GM12878 (cell line): ENCODE results near the gene CBFB. TPM values are rescaled to one million over a fixed set of nuclear protein-coding genes. Genes with fewer than 3 reads are reported as not detected.
A peak's percentile ranks its signal among the peaks of the same experiment; 100 is the strongest.

Experiments used
- ATAC-seq: fragments of 200-7000 bp; cut with Tn5 transposase; 3 replicates; pipeline ENCODE4 v1.9.1; 2020; ENCODE audit warnings: mild to moderate bottlenecking, moderate library complexity
- BruUV-seq: library from RNA; stranded (reverse); fragments of 400-500 nt; replicated peaks from 2 replicates; lab custom pipeline; 2021; lab: Mats Ljungman, UMichigan
- CTCF ChIA-PET: fragments of 300-600 bp; sonication (Branson Sonifier 250); formaldehyde crosslinking; extraction: SDS; loops from one replicate; lab custom pipeline; 2021; ENCODE audit warnings: inconsistent platforms; lab: Yijun Ruan, JAX
- POLR2A ChIA-PET: fragments of 350-600 bp; formaldehyde crosslinking; extraction: SDS; loops from one replicate; lab custom pipeline; 2021; ENCODE audit warnings: inconsistent platforms; lab: Charles Lee
- RAD21 ChIA-PET: fragments of 300-600 bp; sonication (Branson Sonifier 250); formaldehyde crosslinking; loops from one replicate; lab custom pipeline; 2023; ENCODE audit warnings: antibody characterized with exemption; ENCODE audit not compliant: unreplicated experiment; lab: Charles Lee
- SMC1A ChIA-PET: fragments of 300-600 bp; sonication (Branson Sonifier 250); formaldehyde crosslinking; loops from one replicate; lab custom pipeline; 2023; ENCODE audit not compliant: unreplicated experiment, uncharacterized antibody; lab: Charles Lee
- DNase-seq: peaks from one replicate; pipeline ENCODE4 v3.0.0-alpha.2; 2011; ENCODE audit warnings: low read depth, low spot score
- FAIRE-seq: peaks from 3 replicates; lab custom pipeline; 2011; peaks lifted over from hg19 to GRCh38; lab: Jason Lieb, UNC
- H2AFZ ChIP-seq: 2 replicates; pipeline ENCODE4 v1.6.0; 2011; ENCODE audit warnings: low read depth, low read length, control low read depth; ENCODE audit not compliant: control insufficient read depth
- H3K27ac ChIP-seq: 2 replicates; pipeline ENCODE4 v1.5.1; 2011; ENCODE audit warnings: control low read depth; ENCODE audit not compliant: control insufficient read depth, insufficient read depth
- H3K27me3 ChIP-seq, 2 experiments: replicated peaks in 1 of 2; 2 replicates each; pipeline versions ENCODE4 v1.6.0 to v1.6.1; 2011; ENCODE audit warnings: low read length in 1 of 2; ENCODE audit not compliant: control insufficient read depth in 2 of 2, insufficient read depth in 2 of 2
- H3K36me3 ChIP-seq, 2 experiments: 2 replicates each; pipeline ENCODE4 v1.5.1; 2011; ENCODE audit warnings: low read length in 1 of 2; ENCODE audit not compliant: control insufficient read depth in 2 of 2, insufficient read depth in 2 of 2
- H3K4me1 ChIP-seq: 2 replicates; pipeline ENCODE4 v1.6.1; 2011; ENCODE audit warnings: mild to moderate bottlenecking, low read length, moderate library complexity, mixed read lengths; ENCODE audit not compliant: control insufficient read depth, insufficient read depth
- H3K4me2 ChIP-seq: 2 replicates; pipeline ENCODE4 v1.6.0; 2011; ENCODE audit warnings: control low read depth; ENCODE audit not compliant: control insufficient read depth, insufficient read depth
- H3K4me3 ChIP-seq: fragments of 200-600 bp; sonication (generic); 2 replicates; pipeline ENCODE4 v1.5.1; 2016
- H3K79me2 ChIP-seq: 2 replicates; pipeline ENCODE4 v1.6.0; 2011; ENCODE audit warnings: low read length; ENCODE audit not compliant: control insufficient read depth, insufficient read depth
- H3K9ac ChIP-seq: 2 replicates; pipeline ENCODE4 v1.8.0; 2011; ENCODE audit warnings: low read length, control low read depth, mixed read lengths; ENCODE audit not compliant: control insufficient read depth, insufficient read depth
- H3K9me3 ChIP-seq: replicated peaks from 3 replicates; pipeline ENCODE4 v1.5.1; 2011; ENCODE audit warnings: mild to moderate bottlenecking, low read length; ENCODE audit not compliant: control insufficient read depth, insufficient read depth
- H4K20me1 ChIP-seq: 2 replicates; pipeline ENCODE4 v1.6.0; 2011; ENCODE audit not compliant: control insufficient read depth, insufficient read depth
- ATF7 ChIP-seq: fragments of 450-650 bp; IDR thresholded peaks from 2 replicates; pipeline ENCODE4 v1.6.1; 2016; ENCODE audit warnings: low read depth, mild to moderate bottlenecking
- CBX3 ChIP-seq: fragments of 200-600 bp; sonication (generic); IDR thresholded peaks from 2 replicates; pipeline ENCODE4 v1.6.1; 2016; ENCODE audit warnings: low read depth, borderline replicate concordance
- EZH2 ChIP-seq: IDR thresholded peaks from 2 replicates; pipeline ENCODE4 v1.6.1; 2012; ENCODE audit warnings: low read depth, mild to moderate bottlenecking, control low read depth, inconsistent platforms, low read length, borderline replicate concordance; ENCODE audit not compliant: control insufficient read depth
- MTA3 ChIP-seq: IDR thresholded peaks from 2 replicates; pipeline ENCODE4 v1.6.1; 2012; ENCODE audit warnings: low read length, inconsistent platforms, borderline replicate concordance
- PML ChIP-seq: IDR thresholded peaks from 2 replicates; pipeline ENCODE4 v1.6.1; 2012; ENCODE audit warnings: low read length, inconsistent platforms
- RELA ChIP-seq: fragments of 450-650 bp; IDR thresholded peaks from 2 replicates; pipeline ENCODE4 v1.8.0; 2014; ENCODE audit warnings: borderline replicate concordance; ENCODE audit not compliant: partially characterized antibody
- WGBS: methylation state at CpG from one replicate; pipeline ENCODE4 v1.1.6; 2016; ENCODE audit warnings: low lambda C conversion rate; ENCODE audit not compliant: insufficient replicate concordance, insufficient coverage; ENCODE audit errors: missing lambda C conversion rate; 5-methylcytosine and 5-hydroxymethylcytosine counted together
- in situ Hi-C: fragments of 300-500 bp; cut with MboI; formaldehyde crosslinking; loops from 9 replicates; pipeline ENCODE4 v1.14.3; 2018; ENCODE audit warnings: mixed read lengths
- intact Hi-C: fragments of 100-400 bp; cut with micrococcal nuclease; formaldehyde crosslinking; loops from one replicate; pipeline ENCODE4 v1.14.2; 2022; ENCODE audit not compliant: unreplicated experiment
- polyA plus RNA-seq, 11 experiments: library from polyadenylated mRNA; depleted of rRNA in 4 of 11; unstranded in 6 of 11; stranded (reverse) in 5 of 11; fragments of >200 nt; fragmentation: Nextera tagmentation in 4 of 11; fragmentation: Illumina TruSeq in 1 of 11; extraction: Ambion mirVana in 4 of 11; extraction: Trizol in 1 of 11; gene quantifications; 1 replicate in 1 of 11; 2 replicates in 10 of 11; pipeline versions ENCODE4 v1.2.1 to v1.2.3, GENCODE V29; 2011 to 2016; ENCODE audit warnings: inconsistent platforms in 2 of 11, missing spikeins in 2 of 11, low read depth in 1 of 11
- total RNA-seq, 4 experiments: library from RNA; depleted of rRNA in 3 of 4; stranded (reverse); fragments of >200 nt in 3 of 4; fragmentation: Illumina TruSeq in 1 of 4; extraction: Trizol in 1 of 4; gene quantifications; 2 replicates each; pipeline versions ENCODE4 v1.2.1 to v1.2.3, GENCODE V29; 2013 to 2021
- TF ChIP-seq, protein P1 (sequence below): fragments of 450-650 bp; IDR thresholded peaks from 2 replicates; pipeline ENCODE4 v1.6.1; 2017; ENCODE audit warnings: antibody characterized with exemption, mild to moderate bottlenecking, moderate library complexity

Gene CBFB
- total and polyA plus RNA-seq, 10 of the 15 experiments (the other 5 are each of a cell fraction or from before 2014, with no cell fraction given), result 25.3 to 83.8 (median 65.7) TPM

DNA sequence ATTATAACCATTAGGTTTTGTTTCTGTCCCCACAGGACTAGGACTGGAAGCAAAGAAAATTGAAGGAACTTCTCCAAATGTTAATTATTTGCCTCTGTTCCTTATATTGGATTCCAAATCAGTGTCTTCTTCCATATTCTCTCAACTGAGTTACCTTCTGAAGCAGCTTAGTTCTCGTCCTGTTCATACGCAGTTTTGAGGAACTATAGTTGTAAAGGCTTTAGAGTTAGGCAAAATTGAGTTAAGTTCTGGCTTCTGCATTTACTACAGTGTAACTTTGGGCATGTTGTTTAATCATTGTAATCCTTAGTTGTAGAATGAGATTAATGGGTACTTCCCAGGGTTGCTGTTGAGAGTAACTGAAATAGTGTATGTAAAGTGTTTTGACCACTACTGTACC is 11.2 kb downstream of the CBFB start:
- no peaks in the 10 kb centered on the region for H4K20me1 ChIP-seq
- TF ChIP-seq ATF7 (no peak), MTA3 (no peak), EZH2 (no peak), PML (no peak), RELA (no peak), CBX3 (no peak)
- TF ChIP-seq, protein P1, sequence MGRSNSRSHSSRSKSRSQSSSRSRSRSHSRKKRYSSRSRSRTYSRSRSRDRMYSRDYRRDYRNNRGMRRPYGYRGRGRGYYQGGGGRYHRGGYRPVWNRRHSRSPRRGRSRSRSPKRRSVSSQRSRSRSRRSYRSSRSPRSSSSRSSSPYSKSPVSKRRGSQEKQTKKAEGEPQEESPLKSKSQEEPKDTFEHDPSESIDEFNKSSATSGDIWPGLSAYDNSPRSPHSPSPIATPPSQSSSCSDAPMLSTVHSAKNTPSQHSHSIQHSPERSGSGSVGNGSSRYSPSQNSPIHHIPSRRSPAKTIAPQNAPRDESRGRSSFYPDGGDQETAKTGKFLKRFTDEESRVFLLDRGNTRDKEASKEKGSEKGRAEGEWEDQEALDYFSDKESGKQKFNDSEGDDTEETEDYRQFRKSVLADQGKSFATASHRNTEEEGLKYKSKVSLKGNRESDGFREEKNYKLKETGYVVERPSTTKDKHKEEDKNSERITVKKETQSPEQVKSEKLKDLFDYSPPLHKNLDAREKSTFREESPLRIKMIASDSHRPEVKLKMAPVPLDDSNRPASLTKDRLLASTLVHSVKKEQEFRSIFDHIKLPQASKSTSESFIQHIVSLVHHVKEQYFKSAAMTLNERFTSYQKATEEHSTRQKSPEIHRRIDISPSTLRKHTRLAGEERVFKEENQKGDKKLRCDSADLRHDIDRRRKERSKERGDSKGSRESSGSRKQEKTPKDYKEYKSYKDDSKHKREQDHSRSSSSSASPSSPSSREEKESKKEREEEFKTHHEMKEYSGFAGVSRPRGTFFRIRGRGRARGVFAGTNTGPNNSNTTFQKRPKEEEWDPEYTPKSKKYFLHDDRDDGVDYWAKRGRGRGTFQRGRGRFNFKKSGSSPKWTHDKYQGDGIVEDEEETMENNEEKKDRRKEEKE, result no peak
- CTCF ChIA-PET, result interaction anchor here (1.0 kb wide), 1 partner anchor 9 kb away, joined by 4 read pairs; no protein-coding TSS in a partner anchor
- H3K79me2 ChIP-seq, result peaks cover 56% of the 10 kb centered on the region
- RAD21 ChIA-PET, result interaction anchor here (0.6 to 1.7 kb wide), 2 partner anchors 8 to 61 kb away, joined by 3 to 4 read pairs; no protein-coding TSS in a partner anchor
- FAIRE-seq, result no peak
- H3K4me2 ChIP-seq, result no peak overlapping the region
- peaks cover 24% of the 10 kb centered on the region for H3K4me1 ChIP-seq
- peak; percentile 22; the same call in 2 of the 3 replicates for ATAC-seq
- peaks cover 3 to 13% of the 10 kb centered on the region in 2 experiments for H3K36me3 ChIP-seq
- H3K9ac ChIP-seq, result no peak overlapping the region
- in situ Hi-C loops, result loop anchor here (25.0 kb wide), 1 partner anchor 503 kb away; no protein-coding TSS in a partner anchor
- no peak overlapping the region for H2AFZ ChIP-seq
- POLR2A ChIA-PET, result no interaction called here
- SMC1A ChIA-PET, result interaction anchor here (0.7 to 1.3 kb wide), 2 partner anchors 9 to 14 kb away, joined by 3 to 5 read pairs; no protein-coding TSS in a partner anchor
- intact Hi-C loops, result no loop called here
- H3K9me3 ChIP-seq, result no peaks in the 10 kb centered on the region
- 84% methylated on average over 2 of the region's 2 CpGs for whole genome bisulfite sequencing
- H3K4me3 ChIP-seq, result no peak overlapping the region
- BruUV-seq, result no TSS peak
- H3K27ac ChIP-seq, result peak overlapping the region; percentile 4; the same call in 1 of the 2 replicates
- no peak for DNase-seq
- H3K27me3 ChIP-seq, result no peaks in the 10 kb centered on the region
